ENCODE data around the gene MATN3.

DNA sequence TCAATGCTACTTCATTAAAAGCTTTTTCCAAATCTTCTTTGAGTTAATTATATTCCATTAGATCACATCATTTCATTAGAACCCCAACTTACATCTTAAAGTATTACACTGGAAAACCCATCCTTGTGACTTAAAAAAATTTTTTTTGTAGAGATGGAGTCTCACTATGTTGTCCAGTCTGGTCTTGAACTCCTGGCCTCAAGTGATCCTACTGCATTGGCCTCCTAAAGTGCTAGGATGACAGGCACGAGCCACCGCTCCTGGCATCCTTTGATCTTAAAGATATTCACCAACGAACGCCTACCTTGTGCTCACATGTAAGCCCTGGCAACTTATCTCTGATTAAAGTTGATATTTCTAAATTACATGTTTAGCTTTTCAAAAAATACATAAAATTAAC lies 32.3 kb upstream of the MATN3 start:
- TF ChIP-seq ZFP30 (CRISPR knock-in tag; IDR thresholded peaks at IDR 0.05) (no peak), RARB (CRISPR knock-in tag; IDR thresholded peaks at IDR 0.05) (no peak), PATZ1 (CRISPR knock-in tag; IDR thresholded peaks at IDR 0.05; ENCODE audit: borderline replicate concordance) (no peak), OSR1 (CRISPR knock-in tag; IDR thresholded peaks at IDR 0.05) (no peak), ESRRG (CRISPR knock-in tag; IDR thresholded peaks at IDR 0.05) (no peak), TOX (CRISPR knock-in tag; IDR thresholded peaks at IDR 0.05; ENCODE audit: borderline replicate concordance) (no peak), SNAI2 (CRISPR knock-in tag; IDR thresholded peaks at IDR 0.05) (no peak), ZNF565 (CRISPR knock-in tag; conservative IDR thresholded peaks at IDR 0.05; ENCODE audit: low read depth) (no peak), GLIS3 (CRISPR knock-in tag; IDR thresholded peaks at IDR 0.05) (no peak), CREB5 (CRISPR knock-in tag; IDR thresholded peaks at IDR 0.05; ENCODE audit: low read depth) (no peak)
- TF ChIP-seq, protein P1, sequence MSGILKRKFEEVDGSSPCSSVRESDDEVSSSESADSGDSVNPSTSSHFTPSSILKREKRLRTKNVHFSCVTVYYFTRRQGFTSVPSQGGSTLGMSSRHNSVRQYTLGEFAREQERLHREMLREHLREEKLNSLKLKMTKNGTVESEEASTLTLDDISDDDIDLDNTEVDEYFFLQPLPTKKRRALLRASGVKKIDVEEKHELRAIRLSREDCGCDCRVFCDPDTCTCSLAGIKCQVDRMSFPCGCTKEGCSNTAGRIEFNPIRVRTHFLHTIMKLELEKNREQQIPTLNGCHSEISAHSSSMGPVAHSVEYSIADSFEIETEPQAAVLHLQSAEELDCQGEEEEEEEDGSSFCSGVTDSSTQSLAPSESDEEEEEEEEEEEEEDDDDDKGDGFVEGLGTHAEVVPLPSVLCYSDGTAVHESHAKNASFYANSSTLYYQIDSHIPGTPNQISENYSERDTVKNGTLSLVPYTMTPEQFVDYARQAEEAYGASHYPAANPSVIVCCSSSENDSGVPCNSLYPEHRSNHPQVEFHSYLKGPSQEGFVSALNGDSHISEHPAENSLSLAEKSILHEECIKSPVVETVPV (CRISPR knock-in tag; IDR thresholded peaks at IDR 0.05): no peak

Data from SK-N-SH treated with all-trans-retinoic acid at 6 μM for 48 hours (cell line).